NCI-H446 (cell line): ENCODE data around the gene NRCAM.

Source experiments
- DNase-seq, 2 experiments: peaks; one replicate each; lab custom pipeline; 2025; lab: John Stamatoyannopoulos, UW

NRCAM gene

GRCh38 chr7:108425714-108426275, 30.4 kb downstream of the NRCAM start:
- DNase-seq = no peak

DNA sequence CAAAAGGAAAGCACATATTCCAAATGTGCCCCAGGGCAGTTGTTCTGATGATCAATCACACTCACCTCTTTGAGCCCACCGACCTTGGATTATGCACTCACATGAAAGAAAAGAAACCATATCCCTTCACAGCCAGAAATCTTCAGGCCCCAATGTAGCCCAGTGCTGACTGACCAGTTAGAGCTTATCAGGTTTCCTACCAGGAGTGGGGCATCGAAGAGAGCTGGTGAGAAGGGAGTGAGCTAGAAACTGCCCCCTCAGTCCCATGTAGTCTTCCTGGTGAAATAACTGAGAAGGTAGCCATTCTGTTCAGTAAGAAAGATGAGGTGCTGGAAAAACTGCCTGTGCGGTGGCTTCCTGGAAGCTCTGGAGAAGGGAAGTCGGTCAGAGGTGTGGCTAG, 32.2 kb downstream of the NRCAM start:
- no peak for DNase-seq

DNA sequence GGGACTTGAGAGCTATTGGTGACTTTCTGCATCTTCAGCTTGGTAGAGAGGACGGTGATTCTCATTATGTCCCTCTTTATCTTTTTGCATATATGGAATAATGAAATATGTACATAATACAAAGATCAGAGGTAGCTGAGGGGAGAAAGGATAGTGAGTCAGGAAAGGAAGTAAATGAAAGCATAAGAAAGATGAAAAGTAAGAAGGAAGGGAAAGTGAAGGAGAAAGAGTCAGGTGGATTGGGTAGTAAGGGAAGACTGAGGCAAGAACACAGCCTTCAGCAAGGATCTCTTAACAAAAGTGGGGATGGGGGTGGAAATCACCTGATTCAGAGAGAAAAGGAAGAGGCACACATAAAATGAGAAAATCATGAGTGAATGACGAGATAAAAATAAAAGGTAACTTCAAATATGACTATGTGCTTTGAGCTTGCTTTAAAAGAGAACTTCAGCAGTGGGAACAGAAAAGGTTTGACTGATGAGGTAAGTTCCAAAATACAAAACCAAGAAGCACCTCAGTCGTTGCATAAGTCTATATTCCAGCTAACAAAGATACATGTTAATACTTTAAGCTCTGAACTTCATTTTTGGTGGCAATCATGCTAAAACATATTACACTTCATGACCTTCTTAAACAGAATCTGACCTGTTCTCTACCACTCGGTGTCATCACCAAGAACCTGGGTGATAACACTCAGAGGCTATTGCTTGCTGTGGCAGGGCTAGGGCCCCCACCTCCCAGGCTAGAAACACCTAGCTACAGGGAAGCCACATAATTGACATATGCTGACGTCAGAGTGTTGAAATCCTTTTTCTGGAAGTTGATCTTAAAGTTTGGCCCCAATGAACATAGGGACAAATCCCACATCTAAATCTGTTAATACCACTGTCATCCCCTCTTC, 32.9 kb downstream of the NRCAM start:
- DNase-seq = no peak

- DNase-seq = no peak
Measured at GRCh38 chr7:108421720-108422331, 34.4 kb downstream of the NRCAM start.

DNA sequence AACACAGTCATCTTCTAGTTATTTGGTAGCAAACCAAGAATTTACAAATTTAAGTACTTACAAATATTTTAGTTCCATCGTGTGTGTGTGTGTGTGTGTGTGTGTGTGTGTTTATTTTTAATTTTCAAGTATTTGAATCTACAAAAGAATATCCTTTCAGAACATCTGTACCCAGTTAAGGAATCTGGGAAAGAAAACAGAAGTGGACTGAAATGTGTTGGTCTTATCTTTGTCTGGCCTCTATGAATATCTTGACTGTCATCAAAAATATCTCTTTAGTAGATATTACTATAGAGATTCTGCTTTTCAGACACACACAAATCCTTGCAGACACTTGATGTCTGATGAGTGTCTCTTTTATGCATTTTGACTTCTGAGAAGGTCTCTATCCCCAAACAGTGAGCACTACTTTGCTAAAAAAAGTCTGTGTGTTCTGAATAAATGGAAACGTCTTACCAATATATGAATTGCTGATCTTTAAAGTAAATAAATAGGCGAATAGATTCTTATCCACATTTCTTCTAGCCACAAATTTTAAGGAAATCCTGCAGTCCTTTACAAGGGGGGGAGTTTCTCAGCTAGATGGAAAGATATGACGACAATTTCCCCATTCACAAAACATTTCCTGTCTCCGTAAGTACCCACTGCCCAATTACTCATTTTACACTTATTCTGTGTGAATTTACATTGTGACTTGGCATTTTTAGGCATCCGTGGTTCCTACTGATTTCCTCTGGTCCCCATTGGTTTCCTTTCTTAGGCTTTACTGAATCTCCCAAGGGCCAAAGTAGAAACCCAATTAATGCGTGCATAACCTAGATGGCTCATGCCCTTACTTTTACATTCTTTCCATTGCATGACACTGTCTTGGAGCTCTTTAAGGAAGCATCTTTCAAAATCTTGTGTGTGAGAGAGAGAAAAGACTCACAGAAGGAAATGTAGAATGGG, 36.0 kb downstream of the NRCAM start:
- no peak for DNase-seq

DNA sequence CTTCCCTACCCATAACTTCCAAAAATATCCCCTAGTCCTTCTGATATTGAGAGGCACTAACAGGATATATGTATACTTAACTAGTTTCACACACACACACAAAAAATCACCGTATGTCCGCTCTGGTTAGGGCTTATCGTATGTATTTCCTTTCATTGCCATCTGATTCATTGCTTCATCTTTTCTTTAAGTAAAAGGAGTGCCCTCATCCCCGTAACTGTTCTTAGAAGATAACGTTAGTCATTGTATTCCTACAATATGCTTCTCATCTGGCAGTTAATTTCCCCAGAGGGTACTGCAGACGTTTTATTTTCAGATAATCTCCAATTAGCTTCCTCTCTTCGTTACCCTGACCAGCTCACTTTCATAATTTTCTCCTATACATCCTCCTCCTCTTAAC, 37.3 kb downstream of the NRCAM start:
- no peak for DNase-seq

GRCh38 chr7:108417926-108418325, 38.3 kb downstream of the NRCAM start:
- no peak for DNase-seq

DNA sequence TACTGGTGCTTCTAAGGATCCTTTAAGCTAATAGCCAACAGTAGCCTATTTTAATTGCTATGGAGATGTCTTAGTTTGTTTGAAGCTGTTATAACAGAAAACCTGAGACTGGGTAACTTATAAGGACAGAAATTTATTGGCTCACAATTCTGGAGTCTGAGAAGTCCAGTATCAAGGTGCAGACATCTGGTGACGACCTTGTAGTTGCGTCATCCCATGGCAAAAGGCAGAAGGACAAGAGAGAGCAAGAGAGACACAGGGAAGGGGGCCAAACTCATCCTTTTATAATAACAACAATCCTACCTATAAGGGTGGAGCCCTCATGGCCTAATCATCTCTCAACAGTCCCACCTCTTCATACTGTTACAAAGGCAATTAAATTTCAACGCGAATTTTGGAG, 39.1 kb downstream of the NRCAM start:
- no peak for DNase-seq

DNA sequence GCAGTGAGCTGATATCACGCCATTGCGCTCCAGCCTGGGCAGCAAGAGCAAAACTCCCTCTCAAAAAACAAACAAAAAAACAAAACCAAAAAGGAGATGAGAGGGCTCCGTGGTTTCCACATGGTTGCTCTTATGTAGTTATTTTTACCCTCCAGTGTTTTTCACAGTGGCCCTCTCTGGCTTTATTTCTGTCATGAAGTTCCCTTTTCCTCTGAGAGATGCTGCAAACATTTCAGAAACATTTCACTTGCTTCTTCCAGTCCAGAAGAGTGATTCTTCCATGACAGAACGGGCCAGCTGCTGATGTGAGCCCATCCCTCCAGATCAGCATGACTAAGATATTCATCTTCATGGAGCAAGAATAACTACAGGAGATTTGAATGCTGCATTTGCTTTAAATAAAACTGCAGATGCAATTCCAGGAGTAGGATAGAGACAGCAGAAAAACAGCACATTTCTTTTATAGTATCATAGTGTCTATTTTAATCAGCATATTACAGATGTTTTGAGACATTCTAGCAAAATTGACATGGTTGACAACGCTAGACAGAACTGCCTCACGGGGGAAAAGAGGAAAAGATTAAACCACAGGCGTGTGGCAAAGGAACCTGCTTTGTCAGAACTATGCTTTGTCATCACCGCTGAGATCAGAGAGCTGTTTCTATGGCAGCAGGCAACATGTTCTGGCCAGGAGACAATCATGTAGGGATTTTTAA, 40.3 kb downstream of the NRCAM start:
- no peak for DNase-seq

DNA sequence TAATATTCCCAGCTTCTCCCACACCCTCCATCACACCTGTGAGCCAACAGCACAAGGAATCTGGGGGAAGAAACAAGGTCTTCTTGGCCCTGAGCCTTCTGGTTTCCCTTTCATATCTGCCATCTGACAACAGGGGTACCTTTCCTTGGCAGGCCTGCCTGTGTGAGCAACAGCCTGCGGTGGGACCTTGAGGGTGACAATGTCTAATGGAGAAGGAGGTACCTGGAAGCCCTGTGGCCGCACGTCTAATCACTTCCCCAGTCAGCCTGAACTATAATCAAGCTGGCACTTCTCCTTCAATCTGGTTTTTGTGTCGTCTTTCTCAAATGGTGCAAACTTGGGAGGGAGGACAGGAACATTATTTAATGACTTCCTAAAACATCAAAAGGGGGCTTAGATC, 41.2 kb downstream of the NRCAM start:
- no peak for DNase-seq

DNA sequence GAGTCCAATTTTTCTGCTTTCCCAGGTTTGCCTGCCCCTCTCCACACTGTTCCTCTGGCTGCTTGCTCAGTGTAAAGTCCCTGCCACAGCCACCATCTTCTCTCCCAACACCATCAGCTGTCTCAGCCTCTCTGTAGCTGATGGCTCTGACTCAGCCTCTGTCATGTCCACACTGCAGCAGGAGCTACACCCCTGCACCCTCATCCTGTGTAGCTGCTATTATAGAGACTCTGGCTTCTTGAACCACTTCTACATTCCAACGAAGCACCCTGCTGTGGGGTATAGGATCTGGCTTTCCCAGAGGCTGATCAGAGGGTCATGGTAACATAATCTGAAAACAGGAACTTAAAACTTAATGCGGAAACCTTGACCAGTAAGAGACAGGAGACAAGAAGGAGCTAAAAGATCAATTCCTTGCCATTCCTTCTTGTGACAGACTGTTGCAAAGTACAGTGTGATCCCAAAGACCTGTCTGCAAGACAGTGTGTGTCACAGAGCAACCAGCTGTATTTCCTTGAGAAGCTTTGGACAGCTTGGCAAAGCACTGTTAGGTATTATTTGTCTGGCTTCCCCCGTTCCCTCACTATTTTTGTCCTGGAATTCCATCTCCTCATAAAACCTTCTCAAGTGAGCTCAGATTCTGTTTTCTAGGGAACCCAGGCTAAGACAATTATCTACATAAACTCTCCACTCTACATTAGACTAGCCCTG, 42.3 kb downstream of the NRCAM start:
- DNase-seq = no peak

- DNase-seq = no peak
Measured at GRCh38 chr7:108413337-108413736, 42.9 kb downstream of the NRCAM start.

DNA sequence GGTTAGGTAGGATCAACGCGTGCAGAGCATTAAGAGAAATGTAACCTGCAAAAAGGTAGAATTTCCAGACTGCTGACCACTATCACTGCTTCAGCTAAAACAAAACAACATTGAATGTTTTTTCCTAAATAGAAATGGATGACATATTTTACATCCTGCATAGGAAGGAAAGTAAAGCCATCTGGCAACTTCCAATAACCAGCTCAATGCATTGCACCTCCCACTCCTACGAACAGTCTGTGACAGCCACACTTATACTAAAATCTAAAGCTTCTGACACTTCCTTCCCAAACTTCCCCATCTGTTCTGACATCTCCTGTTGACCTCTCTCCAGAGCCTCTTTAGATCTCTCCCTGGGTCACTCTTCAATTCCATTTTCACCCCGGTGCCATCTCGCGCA, 47.1 kb downstream of the NRCAM start:
- DNase-seq = peak in 1 of 2 experiments; percentile 14

GRCh38 chr7:108408296-108408991, 47.8 kb downstream of the NRCAM start:
- peak; percentile 20 to 76 for DNase-seq

DNA sequence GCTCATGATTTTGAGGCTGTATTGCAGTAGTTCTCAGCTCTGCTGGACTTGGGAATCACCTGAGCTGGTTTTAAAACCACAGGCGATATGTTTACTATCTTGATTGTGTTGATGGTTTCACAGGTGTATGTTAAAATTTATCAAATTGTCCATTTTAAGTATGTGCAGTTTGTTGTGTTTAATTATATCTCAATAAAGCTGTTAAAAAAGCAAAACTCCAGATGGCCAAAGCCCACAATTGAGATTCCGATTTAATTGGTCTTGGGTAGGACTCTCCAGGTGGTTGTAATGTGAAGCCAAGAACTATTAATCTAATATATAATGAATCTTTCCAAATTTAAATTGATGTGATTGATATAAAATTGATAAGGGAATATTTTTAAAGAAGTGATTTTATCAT, 48.6 kb downstream of the NRCAM start:
- DNase-seq = peak in 1 of 2 experiments; percentile 8

GRCh38 chr7:108406222-108406890, 49.9 kb downstream of the NRCAM start:
- no peak for DNase-seq

DNA sequence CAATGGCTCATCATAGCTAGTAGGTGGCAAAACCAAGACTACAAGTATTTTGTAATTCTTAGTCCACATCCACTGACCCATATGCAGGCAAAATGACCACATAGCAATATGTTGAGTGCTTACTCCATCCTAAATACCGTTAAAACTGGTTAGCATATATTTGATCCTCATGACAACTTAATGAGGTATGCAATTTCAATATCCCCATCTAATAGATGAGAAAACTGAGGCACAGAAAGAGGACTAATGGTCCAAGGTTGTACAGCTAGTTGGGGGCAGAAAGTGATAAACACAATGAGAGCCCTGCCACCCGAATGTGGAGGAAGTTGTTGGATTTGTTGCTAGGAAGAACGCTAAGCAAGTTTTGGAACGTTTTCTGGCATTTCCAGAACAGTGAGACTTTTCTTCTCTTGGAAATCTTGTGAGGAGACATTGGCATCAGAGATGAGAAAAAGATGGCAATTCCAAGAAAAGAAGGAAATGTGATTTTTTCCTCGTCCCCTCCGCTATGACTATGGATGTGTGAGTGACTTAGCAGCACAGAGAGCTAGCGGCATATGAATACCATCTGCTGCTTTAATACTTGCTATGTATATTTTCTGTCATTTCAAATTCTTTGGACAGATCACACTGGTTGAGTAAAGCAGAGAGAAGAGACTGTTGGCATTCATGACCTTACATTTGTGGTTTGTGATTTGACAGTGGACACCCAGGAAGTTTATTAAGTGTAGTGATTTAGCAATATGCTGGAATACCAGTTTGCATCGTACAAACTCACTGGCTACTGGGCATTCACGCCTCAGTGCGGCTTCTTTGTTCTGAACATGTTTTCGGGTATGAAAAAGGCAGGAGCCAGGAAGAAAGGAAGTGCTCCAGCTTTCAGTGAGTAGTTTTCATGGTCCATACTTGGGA, 51.5 kb downstream of the NRCAM start:
- DNase-seq = no peak

- peak; percentile 62 to 66 for DNase-seq
Measured at GRCh38 chr7:108403597-108404217, 52.5 kb downstream of the NRCAM start.
